NCI-H2081 treated with DMSO at 0.1 percent for 48 hours (cell line): ENCODE data around the gene AIG1.
"Not testable (repeated sequence)": the region's sequence is repeated elsewhere in the genome, so short reads cannot be mapped to it uniquely, and the experiment has no call there.

ENCODE experiments used
- DNase-seq: peaks from one replicate; lab custom pipeline; 2025; lab: John Stamatoyannopoulos, UW

Gene AIG1

GRCh38 chr6:143331362-143331761 is 270.7 kb downstream of the AIG1 start:
- no peak for DNase-seq

DNA sequence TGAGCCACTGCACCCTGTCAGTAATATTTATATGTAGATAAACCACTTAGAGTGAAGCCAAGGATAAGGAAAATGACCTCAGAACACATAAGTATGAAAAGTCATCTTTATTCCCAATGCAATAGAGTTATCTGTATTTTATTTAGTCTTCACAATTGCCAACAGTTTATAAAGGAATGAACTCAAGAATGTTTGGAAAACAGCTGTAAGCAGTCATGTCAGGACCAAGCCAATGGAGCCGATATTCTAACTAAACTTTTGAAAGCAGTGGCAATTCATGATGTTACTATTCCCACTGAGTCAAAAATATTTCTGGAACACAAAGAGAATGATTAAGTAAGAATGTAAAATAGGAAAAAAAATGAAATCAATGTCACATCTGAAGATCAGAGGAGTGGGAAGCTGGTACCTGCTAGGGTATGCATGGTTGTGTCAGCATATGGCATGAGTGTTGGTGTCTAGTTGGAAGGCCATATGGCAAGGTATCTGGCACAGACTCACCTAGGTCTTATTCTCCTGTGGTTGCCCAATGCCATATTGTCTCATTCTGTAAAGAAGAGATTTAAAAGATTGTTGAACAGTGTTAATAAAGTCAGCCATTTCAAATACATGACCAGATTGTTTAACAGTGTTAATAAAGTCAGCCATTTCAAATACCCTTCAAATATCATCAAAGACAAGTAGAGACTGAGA is 271.6 kb downstream of the AIG1 start:
- no peak for DNase-seq

- DNase-seq: no peak
These were observed 272.4 kb downstream of the AIG1 start for GRCh38 chr6:143333081-143333480.

- DNase-seq: no peak
These were observed 273.2 kb downstream of the AIG1 start for GRCh38 chr6:143333749-143334520.

GRCh38 chr6:143335865-143336264 is 275.2 kb downstream of the AIG1 start:
- DNase-seq: no peak

DNA sequence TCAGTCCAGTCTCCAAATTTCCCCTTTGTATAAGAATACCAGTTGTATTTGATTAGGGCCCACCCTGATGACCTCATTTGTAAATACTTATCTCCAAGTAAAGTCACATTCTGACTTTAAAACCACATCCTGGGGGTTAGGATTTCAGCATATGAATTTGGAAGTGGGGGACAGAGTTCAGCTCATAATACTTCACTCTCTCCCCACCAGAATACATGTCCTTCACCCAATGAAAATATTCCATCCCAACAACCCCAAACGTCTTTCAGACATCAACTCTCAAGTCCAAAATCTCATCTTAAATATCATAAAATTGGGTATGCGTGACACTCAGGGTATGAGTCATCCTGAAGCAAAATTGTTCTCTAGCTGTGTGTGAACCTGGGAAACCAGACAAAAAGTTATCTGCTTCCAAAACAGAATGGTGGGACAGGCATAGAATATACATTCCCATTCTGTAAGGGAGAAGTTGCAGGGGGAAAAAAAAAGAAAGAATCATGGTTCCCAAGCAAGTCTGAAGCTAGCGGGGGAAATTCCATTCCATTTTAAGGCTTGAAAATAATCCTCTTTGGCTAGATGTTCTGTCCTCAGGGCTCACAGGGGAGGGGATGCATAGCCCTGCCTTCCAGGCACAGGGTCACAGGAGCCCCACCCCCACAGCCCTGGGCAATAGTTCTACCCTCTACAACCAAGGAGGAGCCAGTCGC is 275.9 kb downstream of the AIG1 start:
- no peak for DNase-seq

DNA sequence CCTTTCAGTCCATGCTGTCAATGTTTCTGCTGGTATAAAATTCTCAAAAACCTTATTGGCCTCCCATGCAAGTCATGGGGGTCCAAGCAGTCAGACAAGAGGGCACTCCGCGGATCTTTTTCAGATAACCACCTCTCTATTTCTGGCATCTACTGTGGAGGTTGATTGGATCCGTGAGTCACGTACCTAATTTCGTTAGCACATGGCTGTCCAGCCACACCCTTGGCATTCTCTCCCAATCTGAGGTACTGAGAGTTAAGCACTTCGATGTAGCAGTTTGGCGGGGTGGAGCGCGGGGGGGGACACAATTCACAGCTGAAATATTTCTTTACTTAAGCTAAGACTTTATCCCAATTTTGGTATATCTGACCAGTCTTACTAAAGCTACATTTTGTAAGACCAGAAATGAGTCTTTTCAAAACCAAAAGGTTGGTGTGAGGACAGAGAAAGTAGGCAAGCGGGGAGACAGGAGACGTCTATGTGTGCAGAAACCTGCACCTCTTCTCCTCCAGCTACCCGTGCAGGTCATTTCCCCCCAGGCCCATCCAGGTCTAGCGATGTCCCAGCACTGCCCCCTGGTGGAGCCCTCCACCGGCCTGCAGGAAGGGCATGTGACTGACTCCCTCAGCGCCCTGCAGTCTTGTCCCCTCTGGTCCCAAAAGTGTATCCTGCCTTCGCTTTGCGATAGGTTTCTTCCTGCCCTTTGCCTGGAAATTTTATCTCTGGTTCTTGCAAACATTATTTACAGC is 276.7 kb downstream of the AIG1 start:
- no peak for DNase-seq

DNA sequence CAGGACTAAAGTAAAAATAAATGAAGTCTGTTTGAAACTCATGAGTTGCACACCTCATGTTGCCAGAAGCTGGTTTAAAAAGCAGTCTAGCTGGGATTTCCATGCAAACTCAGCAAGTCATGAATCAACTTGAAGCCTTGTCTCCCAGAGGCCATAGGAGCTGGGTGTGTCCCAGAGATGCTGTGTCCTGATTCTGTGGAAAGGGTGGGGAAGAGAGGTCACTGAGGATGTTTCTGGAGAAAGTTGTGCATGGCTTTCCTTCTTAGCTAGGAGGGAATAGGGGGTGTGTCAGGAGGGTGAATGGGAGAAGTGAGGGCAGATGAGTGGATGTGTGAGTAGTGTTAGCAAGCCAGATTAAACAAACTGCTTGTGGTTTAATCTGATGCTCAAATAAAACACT is 278.5 kb downstream of the AIG1 start:
- DNase-seq: no peak

- not testable (repeated sequence) for DNase-seq
These were observed 284.8 kb downstream of the AIG1 start for GRCh38 chr6:143345477-143345876.

GRCh38 chr6:143346004-143346403 is 285.3 kb downstream of the AIG1 start:
- DNase-seq: no peak

DNA sequence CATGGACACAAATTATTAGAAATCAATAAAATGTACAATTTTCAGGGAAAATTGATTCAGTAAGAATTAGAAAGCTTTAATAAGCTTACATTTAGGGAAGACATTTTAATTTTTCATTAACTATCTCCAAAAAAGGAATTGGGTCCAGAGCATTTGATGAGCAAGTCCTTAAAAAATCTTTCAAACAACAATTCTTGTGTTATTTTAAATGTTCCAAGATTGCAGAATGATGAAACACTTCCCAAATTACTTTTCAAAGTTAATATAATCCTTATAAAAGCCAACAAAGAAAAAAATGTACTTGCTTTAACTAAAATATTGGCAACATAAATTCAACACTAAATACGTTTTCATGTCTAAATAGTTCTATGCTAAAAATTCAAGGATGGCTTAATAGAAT is 287.8 kb downstream of the AIG1 start:
- DNase-seq: no peak

GRCh38 chr6:143349530-143349929 is 288.8 kb downstream of the AIG1 start:
- no peak for DNase-seq

DNA sequence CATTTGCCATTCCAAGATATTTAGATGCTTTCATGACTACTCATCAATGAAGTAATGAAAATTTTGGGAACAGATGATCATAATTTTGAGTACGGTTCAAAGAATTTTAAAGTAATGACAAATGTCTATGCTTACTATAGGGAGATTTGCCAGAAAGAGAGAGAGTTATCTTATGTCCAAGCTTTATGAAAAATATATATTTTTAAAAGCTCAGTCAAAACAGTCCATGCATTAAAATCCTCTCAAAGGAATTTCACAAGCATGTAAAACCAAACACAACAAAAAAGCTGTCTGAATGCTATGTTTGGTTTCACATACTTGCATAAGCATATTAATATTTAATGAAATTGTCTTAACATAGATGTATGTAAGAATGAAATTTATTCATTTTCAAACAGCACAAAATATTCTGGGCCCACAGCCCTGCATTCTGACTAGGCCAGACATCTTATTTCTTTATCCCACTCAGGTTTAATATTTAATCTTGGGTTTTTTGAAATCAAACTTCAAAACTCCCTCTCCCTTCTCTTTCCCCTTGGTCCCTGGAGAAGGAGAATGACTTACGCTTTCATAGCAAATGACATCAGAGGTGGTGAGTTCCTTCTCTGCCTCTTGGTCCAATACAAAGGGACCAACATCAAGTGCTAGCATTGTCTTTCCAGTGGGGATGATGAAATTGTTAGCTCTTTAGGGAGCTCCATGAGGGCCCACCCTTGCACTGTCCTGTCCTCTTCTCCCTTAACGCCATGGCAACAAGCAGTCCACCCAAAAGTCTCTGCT is 295.6 kb downstream of the AIG1 start:
- no peak for DNase-seq

DNA sequence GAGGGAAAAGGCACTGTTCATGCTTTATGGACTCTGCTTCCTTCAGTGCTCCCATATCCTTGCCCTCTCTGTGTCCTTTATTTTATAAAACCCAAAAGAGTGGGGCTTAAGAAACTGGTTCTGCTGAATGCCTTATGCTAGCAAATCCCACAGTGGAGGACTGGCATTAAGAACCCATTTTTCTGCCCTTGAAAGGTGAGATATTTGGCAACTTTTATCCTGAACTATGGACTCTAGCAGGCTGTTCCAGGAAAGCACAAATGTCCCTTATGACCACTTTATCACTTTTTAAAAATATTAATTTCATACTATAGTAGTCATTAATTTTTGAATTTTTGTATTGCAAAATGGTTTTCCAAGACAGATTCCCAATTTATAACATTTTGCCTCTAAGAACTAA is 296.5 kb downstream of the AIG1 start:
- no peak for DNase-seq

- no peak for DNase-seq
These were observed 297.0 kb downstream of the AIG1 start for GRCh38 chr6:143357561-143358255.

GRCh38 chr6:143361536-143362191 is 301.0 kb downstream of the AIG1 start:
- DNase-seq: no peak

- no peak for DNase-seq
These were observed 301.5 kb downstream of the AIG1 start for GRCh38 chr6:143362192-143362558.

DNA sequence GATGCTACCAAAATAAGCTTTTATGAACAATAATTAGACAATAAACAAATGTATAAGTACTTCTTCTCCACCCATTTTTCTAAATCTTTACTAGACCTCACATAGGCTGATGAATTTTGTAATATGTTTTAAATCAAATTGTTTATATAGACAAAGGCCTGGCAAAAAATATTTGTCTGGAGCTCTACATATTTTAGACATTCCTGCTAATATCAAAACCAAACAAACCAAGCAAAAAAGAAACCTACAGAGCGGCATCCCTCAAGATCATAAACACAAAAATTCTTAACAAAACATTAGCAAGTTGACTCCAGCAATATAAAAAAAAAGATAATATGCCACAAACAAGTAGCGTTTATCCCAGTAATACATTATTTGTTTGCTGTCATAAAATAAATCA is 302.6 kb downstream of the AIG1 start:
- DNase-seq: no peak

GRCh38 chr6:143368426-143368825 is 307.7 kb downstream of the AIG1 start:
- DNase-seq: no peak

GRCh38 chr6:143369971-143370370 is 309.3 kb downstream of the AIG1 start:
- no peak for DNase-seq
